ENCODE data around the gene MAML3.

- TF ChIP-seq CTCF (IDR thresholded peaks at IDR 0.05 in 8 of 11, conservative IDR thresholded peaks at IDR 0.05 in 3 of 11) (no peak), POLR2A (IDR thresholded peaks at IDR 0.05) (no peak)
Observed at GRCh38 chr4:139847602-139848001, 306.4 kb downstream of the MAML3 start.

Measured in spleen (tissue), 7 donors.